GM12878 (cell line): ENCODE measurements around the gene ERCC1. TPM values are rescaled to one million over a fixed set of nuclear protein-coding genes. Genes with fewer than 3 reads are reported as not detected.

Experiments used
- ATAC-seq: fragments of 200-7000 bp; cut with Tn5 transposase; 3 replicates; pipeline ENCODE4 v1.9.1; 2020; ENCODE audit warnings: mild to moderate bottlenecking, moderate library complexity
- BruUV-seq: library from RNA; stranded (reverse); fragments of 400-500 nt; replicated peaks from 2 replicates; lab custom pipeline; 2021; lab: Mats Ljungman, UMichigan
- CTCF ChIA-PET: fragments of 300-600 bp; sonication (Branson Sonifier 250); formaldehyde crosslinking; extraction: SDS; loops from one replicate; lab custom pipeline; 2021; ENCODE audit warnings: inconsistent platforms; lab: Yijun Ruan, JAX
- POLR2A ChIA-PET: fragments of 350-600 bp; formaldehyde crosslinking; extraction: SDS; loops from one replicate; lab custom pipeline; 2021; ENCODE audit warnings: inconsistent platforms; lab: Charles Lee
- RAD21 ChIA-PET: fragments of 300-600 bp; sonication (Branson Sonifier 250); formaldehyde crosslinking; loops from one replicate; lab custom pipeline; 2023; ENCODE audit warnings: antibody characterized with exemption; ENCODE audit not compliant: unreplicated experiment; lab: Charles Lee
- SMC1A ChIA-PET: fragments of 300-600 bp; sonication (Branson Sonifier 250); formaldehyde crosslinking; loops from one replicate; lab custom pipeline; 2023; ENCODE audit not compliant: unreplicated experiment, uncharacterized antibody; lab: Charles Lee
- DNase-seq: peaks from one replicate; pipeline ENCODE4 v3.0.0-alpha.2; 2011; ENCODE audit warnings: low read depth, low spot score
- FAIRE-seq: peaks from 3 replicates; lab custom pipeline; 2011; peaks lifted over from hg19 to GRCh38; lab: Jason Lieb, UNC
- H2AFZ ChIP-seq: 2 replicates; pipeline ENCODE4 v1.6.0; 2011; ENCODE audit warnings: low read depth, low read length, control low read depth; ENCODE audit not compliant: control insufficient read depth
- H3K27ac ChIP-seq: 2 replicates; pipeline ENCODE4 v1.5.1; 2011; ENCODE audit warnings: control low read depth; ENCODE audit not compliant: control insufficient read depth, insufficient read depth
- H3K27me3 ChIP-seq, 2 experiments: replicated peaks in 1 of 2; 2 replicates each; pipeline versions ENCODE4 v1.6.0 to v1.6.1; 2011; ENCODE audit warnings: low read length in 1 of 2; ENCODE audit not compliant: control insufficient read depth in 2 of 2, insufficient read depth in 2 of 2
- H3K36me3 ChIP-seq, 2 experiments: 2 replicates each; pipeline ENCODE4 v1.5.1; 2011; ENCODE audit warnings: low read length in 1 of 2; ENCODE audit not compliant: control insufficient read depth in 2 of 2, insufficient read depth in 2 of 2
- H3K4me1 ChIP-seq: 2 replicates; pipeline ENCODE4 v1.6.1; 2011; ENCODE audit warnings: mild to moderate bottlenecking, low read length, moderate library complexity, mixed read lengths; ENCODE audit not compliant: control insufficient read depth, insufficient read depth
- H3K4me2 ChIP-seq: 2 replicates; pipeline ENCODE4 v1.6.0; 2011; ENCODE audit warnings: control low read depth; ENCODE audit not compliant: control insufficient read depth, insufficient read depth
- H3K4me3 ChIP-seq: fragments of 200-600 bp; sonication (generic); 2 replicates; pipeline ENCODE4 v1.5.1; 2016
- H3K79me2 ChIP-seq: 2 replicates; pipeline ENCODE4 v1.6.0; 2011; ENCODE audit warnings: low read length; ENCODE audit not compliant: control insufficient read depth, insufficient read depth
- H3K9ac ChIP-seq: 2 replicates; pipeline ENCODE4 v1.8.0; 2011; ENCODE audit warnings: low read length, control low read depth, mixed read lengths; ENCODE audit not compliant: control insufficient read depth, insufficient read depth
- H3K9me3 ChIP-seq: replicated peaks from 3 replicates; pipeline ENCODE4 v1.5.1; 2011; ENCODE audit warnings: mild to moderate bottlenecking, low read length; ENCODE audit not compliant: control insufficient read depth, insufficient read depth
- H4K20me1 ChIP-seq: 2 replicates; pipeline ENCODE4 v1.6.0; 2011; ENCODE audit not compliant: control insufficient read depth, insufficient read depth
- BCL11A ChIP-seq: IDR thresholded peaks from 2 replicates; pipeline ENCODE4 v1.6.1; 2011; ENCODE audit warnings: low read depth, low read length
- BHLHE40 ChIP-seq, 2 experiments: fragments of 450-650 bp in 1 of 2; IDR thresholded peaks; 2 replicates each; pipeline ENCODE4 v1.6.1; 2011 to 2017; ENCODE audit warnings: low read depth in 2 of 2, borderline replicate concordance in 1 of 2, improper control_type of control experiment in 1 of 2, low read length in 1 of 2, mild to moderate bottlenecking in 1 of 2
- CHD1 ChIP-seq: IDR thresholded peaks from 2 replicates; pipeline ENCODE4 v1.6.1; 2012; ENCODE audit warnings: low read depth, low read length, improper control_type of control experiment
- DPF2 ChIP-seq: fragments of 450-650 bp; IDR thresholded peaks from 2 replicates; pipeline ENCODE4 v1.6.1; 2017; ENCODE audit warnings: mild to moderate bottlenecking
- EGR1 ChIP-seq, 2 experiments: IDR thresholded peaks; 1 replicate in 1 of 2; 2 replicates in 1 of 2; pipeline ENCODE4 v1.6.1; 2011 to 2012; ENCODE audit warnings: low read depth in 2 of 2, low read length in 2 of 2, borderline replicate concordance in 1 of 2, mild to moderate bottlenecking in 1 of 2, moderate library complexity in 1 of 2
- KLF5 ChIP-seq: fragments of 450-650 bp; IDR thresholded peaks from 2 replicates; pipeline ENCODE4 v1.6.1; 2014; ENCODE audit warnings: mild to moderate bottlenecking; ENCODE audit not compliant: partially characterized antibody
- NFIC ChIP-seq: IDR thresholded peaks from 2 replicates; pipeline ENCODE4 v1.6.1; 2012; ENCODE audit warnings: low read depth, mild to moderate bottlenecking, inconsistent platforms, low read length, moderate library complexity
- NR2F1 ChIP-seq: fragments of 450-650 bp; conservative IDR thresholded peaks from 2 replicates; pipeline ENCODE4 v1.6.1; 2017; ENCODE audit warnings: mild to moderate bottlenecking
- RB1 ChIP-seq: fragments of 450-650 bp; formaldehyde crosslinking; IDR thresholded peaks from 2 replicates; pipeline ENCODE4 v1.6.1; 2017; ENCODE audit warnings: mild to moderate bottlenecking, borderline replicate concordance
- RFX5 ChIP-seq: IDR thresholded peaks from 2 replicates; pipeline ENCODE4 v1.6.1; 2011; ENCODE audit warnings: low read depth, low read length, improper control_type of control experiment
- RUNX3 ChIP-seq: IDR thresholded peaks from 2 replicates; pipeline ENCODE4 v1.6.1; 2012; ENCODE audit warnings: low read length, inconsistent platforms
- SUZ12 ChIP-seq: fragments of 200-600 bp; sonication (generic); IDR thresholded peaks from one replicate; pipeline ENCODE4 v1.6.1; 2018; ENCODE audit warnings: antibody characterized with exemption, mild to moderate bottlenecking; ENCODE audit not compliant: unreplicated experiment
- TAF1 ChIP-seq: IDR thresholded peaks from 2 replicates; pipeline ENCODE4 v1.6.1; 2011; ENCODE audit warnings: mild to moderate bottlenecking, low read depth, low read length, borderline replicate concordance
- ZNF217 ChIP-seq: fragments of 450-650 bp; IDR thresholded peaks from 2 replicates; pipeline ENCODE4 v1.6.1; 2017; ENCODE audit warnings: antibody characterized with exemption, mild to moderate bottlenecking
- ZZZ3 ChIP-seq: IDR thresholded peaks from 2 replicates; pipeline ENCODE4 v1.6.1; 2011; ENCODE audit warnings: low read depth; ENCODE audit not compliant: control insufficient read depth, insufficient read length
- WGBS: methylation state at CpG from one replicate; pipeline ENCODE4 v1.1.6; 2016; ENCODE audit warnings: low lambda C conversion rate; ENCODE audit not compliant: insufficient replicate concordance, insufficient coverage; ENCODE audit errors: missing lambda C conversion rate; 5-methylcytosine and 5-hydroxymethylcytosine counted together
- in situ Hi-C: fragments of 300-500 bp; cut with MboI; formaldehyde crosslinking; loops from 9 replicates; pipeline ENCODE4 v1.14.3; 2018; ENCODE audit warnings: mixed read lengths
- intact Hi-C: fragments of 100-400 bp; cut with micrococcal nuclease; formaldehyde crosslinking; loops from one replicate; pipeline ENCODE4 v1.14.2; 2022; ENCODE audit not compliant: unreplicated experiment
- polyA plus RNA-seq, 11 experiments: library from polyadenylated mRNA; depleted of rRNA in 4 of 11; unstranded in 6 of 11; stranded (reverse) in 5 of 11; fragments of >200 nt; fragmentation: Nextera tagmentation in 4 of 11; fragmentation: Illumina TruSeq in 1 of 11; extraction: Ambion mirVana in 4 of 11; extraction: Trizol in 1 of 11; gene quantifications; 1 replicate in 1 of 11; 2 replicates in 10 of 11; pipeline versions ENCODE4 v1.2.1 to v1.2.3, GENCODE V29; 2011 to 2016; ENCODE audit warnings: inconsistent platforms in 2 of 11, missing spikeins in 2 of 11, low read depth in 1 of 11
- total RNA-seq, 4 experiments: library from RNA; depleted of rRNA in 3 of 4; stranded (reverse); fragments of >200 nt in 3 of 4; fragmentation: Illumina TruSeq in 1 of 4; extraction: Trizol in 1 of 4; gene quantifications; 2 replicates each; pipeline versions ENCODE4 v1.2.1 to v1.2.3, GENCODE V29; 2013 to 2021
- TF ChIP-seq, protein P1 (sequence below): fragments of 450-650 bp; IDR thresholded peaks from 2 replicates; pipeline ENCODE4 v1.6.1; 2016; ENCODE audit warnings: mild to moderate bottlenecking
- TF ChIP-seq, protein P2 (sequence below): fragments of 450-650 bp; formaldehyde crosslinking; IDR thresholded peaks from 2 replicates; pipeline ENCODE4 v1.5.0; 2022; ENCODE audit warnings: mild to moderate bottlenecking, missing genetic modification characterization
- TF ChIP-seq, protein P3 (sequence below): IDR thresholded peaks from 2 replicates; pipeline ENCODE4 v1.6.1; 2011; ENCODE audit warnings: low read depth, low read length, improper control_type of control experiment, borderline replicate concordance
- TF ChIP-seq, protein P4 (sequence below): fragments of 450-650 bp; IDR thresholded peaks from 2 replicates; pipeline ENCODE4 v1.6.1; 2016; ENCODE audit warnings: mild to moderate bottlenecking

The ERCC1 gene
- total and polyA plus RNA-seq, 10 of the 15 experiments (the other 5 are each of a cell fraction or from before 2014, with no cell fraction given), result 14.7 to 104 (median 61.1) TPM

DNA sequence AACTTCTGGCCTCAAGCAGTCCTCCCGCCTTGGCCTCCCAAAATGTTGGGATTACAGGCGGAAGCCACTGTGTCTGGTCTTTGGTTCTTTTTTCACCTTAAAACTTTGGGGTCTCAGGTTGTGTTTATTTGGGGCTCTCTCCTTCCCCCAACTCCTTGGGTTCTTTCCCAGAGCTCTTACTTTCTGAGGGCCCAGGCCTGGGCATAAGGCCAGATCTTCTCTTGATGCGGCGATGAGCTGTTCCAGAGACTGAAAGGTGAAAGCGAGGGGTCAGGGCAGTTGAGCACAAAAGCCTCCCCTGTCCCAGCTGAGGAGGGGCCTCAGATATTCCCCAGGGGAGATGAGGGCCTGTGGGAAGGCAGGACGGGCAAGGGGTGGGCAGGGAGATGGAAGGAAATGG, 10.2 kb downstream of the ERCC1 start:
- no peaks in the 10 kb centered on the region for H3K79me2 ChIP-seq
- DNase-seq (no peak), FAIRE-seq (no peak), ATAC-seq (no peak)
- intact Hi-C loops, result no loop called here
- no peak overlapping the region for H3K27ac ChIP-seq
- no peak overlapping the region for H3K4me2 ChIP-seq
- H4K20me1 ChIP-seq, result no peaks in the 10 kb centered on the region
- no peak overlapping the region for H3K9ac ChIP-seq
- WGBS, result 90% methylated on average over 6 of the region's 6 CpGs
- RAD21 ChIA-PET, result interaction anchor here (1.5 kb wide), 1 partner anchor 11 kb away, joined by 4 read pairs; no protein-coding TSS in a partner anchor
- SMC1A ChIA-PET, result interaction anchor here (0.9 to 1.3 kb wide), 3 partner anchors 9 to 65 kb away, joined by 3 read pairs; partner anchors contain the start of gene PPP1R13L
- POLR2A ChIA-PET, result interaction anchor here (0.7 to 0.9 kb wide), 2 partner anchors 43 to 55 kb away, joined by 3 read pairs; no protein-coding TSS in a partner anchor
- peaks cover 7 to 9% of the 10 kb centered on the region in 2 experiments for H3K36me3 ChIP-seq
- peaks cover 2% of the 10 kb centered on the region for H3K4me1 ChIP-seq
- H3K4me3 ChIP-seq, result no peak overlapping the region
- in situ Hi-C loops, result no loop called here
- CTCF ChIA-PET, result no interaction called here
- H2AFZ ChIP-seq, result no peak overlapping the region
- no TSS peak for BruUV-seq
- H3K27me3 ChIP-seq, result no peaks in the 10 kb centered on the region
- no peaks in the 10 kb centered on the region for H3K9me3 ChIP-seq
- TF ChIP-seq EGR1 (IDR thresholded peaks at IDR 0.05; ENCODE audit: borderline replicate concordance in 1 of 2, low read depth in 2 of 2, low read length in 2 of 2) (no peak), ZZZ3 (no peak), CHD1 (no peak), NR2F1 (no peak), BHLHE40 (IDR thresholded peaks at IDR 0.05; ENCODE audit: borderline replicate concordance in 1 of 2, low read depth in 2 of 2, low read length in 1 of 2) (no peak), BCL11A (no peak), RB1 (no peak), SUZ12 (no peak), NFIC (no peak), DPF2 (no peak), ZNF217 (no peak), KLF5 (no peak), RUNX3 (no peak), TAF1 (no peak), RFX5 (no peak)
- TF ChIP-seq, protein P1, sequence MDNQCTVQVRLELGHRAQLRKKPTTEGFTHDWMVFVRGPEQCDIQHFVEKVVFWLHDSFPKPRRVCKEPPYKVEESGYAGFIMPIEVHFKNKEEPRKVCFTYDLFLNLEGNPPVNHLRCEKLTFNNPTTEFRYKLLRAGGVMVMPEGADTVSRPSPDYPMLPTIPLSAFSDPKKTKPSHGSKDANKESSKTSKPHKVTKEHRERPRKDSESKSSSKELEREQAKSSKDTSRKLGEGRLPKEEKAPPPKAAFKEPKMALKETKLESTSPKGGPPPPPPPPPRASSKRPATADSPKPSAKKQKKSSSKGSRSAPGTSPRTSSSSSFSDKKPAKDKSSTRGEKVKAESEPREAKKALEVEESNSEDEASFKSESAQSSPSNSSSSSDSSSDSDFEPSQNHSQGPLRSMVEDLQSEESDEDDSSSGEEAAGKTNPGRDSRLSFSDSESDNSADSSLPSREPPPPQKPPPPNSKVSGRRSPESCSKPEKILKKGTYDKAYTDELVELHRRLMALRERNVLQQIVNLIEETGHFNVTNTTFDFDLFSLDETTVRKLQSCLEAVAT, result no peak
- TF ChIP-seq, protein P2, sequence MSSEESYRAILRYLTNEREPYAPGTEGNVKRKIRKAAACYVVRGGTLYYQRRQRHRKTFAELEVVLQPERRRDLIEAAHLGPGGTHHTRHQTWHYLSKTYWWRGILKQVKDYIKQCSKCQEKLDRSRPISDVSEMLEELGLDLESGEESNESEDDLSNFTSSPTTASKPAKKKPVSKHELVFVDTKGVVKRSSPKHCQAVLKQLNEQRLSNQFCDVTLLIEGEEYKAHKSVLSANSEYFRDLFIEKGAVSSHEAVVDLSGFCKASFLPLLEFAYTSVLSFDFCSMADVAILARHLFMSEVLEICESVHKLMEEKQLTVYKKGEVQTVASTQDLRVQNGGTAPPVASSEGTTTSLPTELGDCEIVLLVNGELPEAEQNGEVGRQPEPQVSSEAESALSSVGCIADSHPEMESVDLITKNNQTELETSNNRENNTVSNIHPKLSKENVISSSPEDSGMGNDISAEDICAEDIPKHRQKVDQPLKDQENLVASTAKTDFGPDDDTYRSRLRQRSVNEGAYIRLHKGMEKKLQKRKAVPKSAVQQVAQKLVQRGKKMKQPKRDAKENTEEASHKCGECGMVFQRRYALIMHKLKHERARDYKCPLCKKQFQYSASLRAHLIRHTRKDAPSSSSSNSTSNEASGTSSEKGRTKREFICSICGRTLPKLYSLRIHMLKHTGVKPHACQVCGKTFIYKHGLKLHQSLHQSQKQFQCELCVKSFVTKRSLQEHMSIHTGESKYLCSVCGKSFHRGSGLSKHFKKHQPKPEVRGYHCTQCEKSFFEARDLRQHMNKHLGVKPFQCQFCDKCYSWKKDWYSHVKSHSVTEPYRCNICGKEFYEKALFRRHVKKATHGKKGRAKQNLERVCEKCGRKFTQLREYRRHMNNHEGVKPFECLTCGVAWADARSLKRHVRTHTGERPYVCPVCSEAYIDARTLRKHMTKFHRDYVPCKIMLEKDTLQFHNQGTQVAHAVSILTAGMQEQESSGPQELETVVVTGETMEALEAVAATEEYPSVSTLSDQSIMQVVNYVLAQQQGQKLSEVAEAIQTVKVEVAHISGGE, result no peak
- TF ChIP-seq, protein P3, sequence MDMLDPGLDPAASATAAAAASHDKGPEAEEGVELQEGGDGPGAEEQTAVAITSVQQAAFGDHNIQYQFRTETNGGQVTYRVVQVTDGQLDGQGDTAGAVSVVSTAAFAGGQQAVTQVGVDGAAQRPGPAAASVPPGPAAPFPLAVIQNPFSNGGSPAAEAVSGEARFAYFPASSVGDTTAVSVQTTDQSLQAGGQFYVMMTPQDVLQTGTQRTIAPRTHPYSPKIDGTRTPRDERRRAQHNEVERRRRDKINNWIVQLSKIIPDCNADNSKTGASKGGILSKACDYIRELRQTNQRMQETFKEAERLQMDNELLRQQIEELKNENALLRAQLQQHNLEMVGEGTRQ, result no peak
- TF ChIP-seq, protein P4, sequence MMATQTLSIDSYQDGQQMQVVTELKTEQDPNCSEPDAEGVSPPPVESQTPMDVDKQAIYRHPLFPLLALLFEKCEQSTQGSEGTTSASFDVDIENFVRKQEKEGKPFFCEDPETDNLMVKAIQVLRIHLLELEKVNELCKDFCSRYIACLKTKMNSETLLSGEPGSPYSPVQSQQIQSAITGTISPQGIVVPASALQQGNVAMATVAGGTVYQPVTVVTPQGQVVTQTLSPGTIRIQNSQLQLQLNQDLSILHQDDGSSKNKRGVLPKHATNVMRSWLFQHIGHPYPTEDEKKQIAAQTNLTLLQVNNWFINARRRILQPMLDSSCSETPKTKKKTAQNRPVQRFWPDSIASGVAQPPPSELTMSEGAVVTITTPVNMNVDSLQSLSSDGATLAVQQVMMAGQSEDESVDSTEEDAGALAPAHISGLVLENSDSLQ, result no peak
